Thoracic aorta (tissue), 2 donors: ENCODE measurements around the gene RASA3. TPM values are rescaled to one million over a fixed set of nuclear protein-coding genes. Genes with fewer than 3 reads are reported as not detected.
A peak's percentile ranks its signal among the peaks of the same experiment; 100 is the strongest.

Experiments used
- ATAC-seq: fragments of 150-250 bp; one replicate; pipeline ENCODE4 v1.8.0; 2017; ENCODE audit warnings: low read depth; ENCODE audit not compliant: insufficient number of reproducible peaks, low FRiP score
- DNase-seq: peaks from one replicate; pipeline ENCODE4 v3.0.0-alpha.2; 2020; ENCODE audit warnings: low spot score
- H3K27ac ChIP-seq, 2 donors: fragments of 200-600 bp; sonication (generic); 1 replicate in 1 of 2; 2 replicates in 1 of 2; pipeline ENCODE4 v1.5.1; 2016; ENCODE audit warnings: mild to moderate bottlenecking in 2 of 2, moderate library complexity in 2 of 2
- H3K27me3 ChIP-seq: fragments of 200-600 bp; sonication (generic); replicated peaks from 2 replicates; pipeline ENCODE4 v1.6.0; 2016; ENCODE audit warnings: mild to moderate bottlenecking; ENCODE audit not compliant: insufficient read depth
- H3K36me3 ChIP-seq: fragments of 200-600 bp; sonication (generic); one replicate; pipeline ENCODE4 v1.5.1; 2016
- H3K4me1 ChIP-seq, 2 donors: fragments of 200-600 bp; sonication (generic); 1 replicate in 1 of 2; 2 replicates in 1 of 2; pipeline versions ENCODE4 v1.5.1 to v1.6.0; 2016; ENCODE audit warnings: low read depth in 2 of 2, mild to moderate bottlenecking in 1 of 2; ENCODE audit not compliant: control insufficient read depth in 1 of 2
- H3K4me3 ChIP-seq: fragments of 200-600 bp; sonication (generic); 2 replicates; pipeline ENCODE4 v1.5.1; 2016; ENCODE audit warnings: mild to moderate bottlenecking
- H3K9me3 ChIP-seq: fragments of 200-600 bp; sonication (generic); 2 replicates; pipeline ENCODE4 v1.5.1; 2016
- CTCF ChIP-seq: fragments of 200-600 bp; sonication (generic); IDR thresholded peaks from one replicate; pipeline ENCODE4 v1.5.1; 2019; ENCODE audit warnings: antibody characterized with exemption
- total RNA-seq, 2 donors: library from RNA; depleted of rRNA; stranded (reverse); fragments of >200 nt; gene quantifications; one replicate each; pipeline versions ENCODE4 v1.1.0 to v1.2.3, GENCODE V29; 2016

The RASA3 gene
- total RNA-seq, 2 donors from 2014 or later: 38.9 to 48.6 TPM

- Histone ChIP-seq H3K4me3 (no peak overlapping the region), H3K27me3 (no peaks in the 10 kb centered on the region), H3K27ac (peak overlapping the region; percentile 90 to 92), H3K9me3 (no peaks in the 10 kb centered on the region), H3K4me1 (peaks cover 6 to 29% of the 10 kb centered on the region in 2 donors), H3K36me3 (no peaks in the 10 kb centered on the region)
- no peak for TF ChIP-seq CTCF
- ATAC-seq (no peak), DNase-seq (no peak)
Measured at GRCh38 chr13:113934576-113934975, 197.8 kb downstream of the RASA3 start.

- H3K4me3 ChIP-seq: no peak overlapping the region
- ATAC-seq: no peak
- H3K9me3 ChIP-seq: no peaks in the 10 kb centered on the region
- H3K4me1 ChIP-seq: peaks cover 11 to 36% of the 10 kb centered on the region in 2 donors
- no peaks in the 10 kb centered on the region for H3K27me3 ChIP-seq
- no peak overlapping the region for H3K27ac ChIP-seq
- no peaks in the 10 kb centered on the region for H3K36me3 ChIP-seq
- DNase-seq: no peak
- TF ChIP-seq CTCF: no peak
Measured at GRCh38 chr13:113933901-113934300, 198.5 kb downstream of the RASA3 start.

- DNase-seq (no peak), ATAC-seq (no peak)
- Histone ChIP-seq H3K27me3 (no peaks in the 10 kb centered on the region), H3K4me1 (peaks cover 12 to 56% of the 10 kb centered on the region in 2 donors), H3K36me3 (no peaks in the 10 kb centered on the region), H3K4me3 (no peak overlapping the region), H3K9me3 (no peaks in the 10 kb centered on the region), H3K27ac (no peak overlapping the region)
- no peak for TF ChIP-seq CTCF
Measured at GRCh38 chr13:113931841-113932459, 200.5 kb downstream of the RASA3 start.

- no peak overlapping the region for H3K4me3 ChIP-seq
- TF ChIP-seq CTCF: no peak
- no peaks in the 10 kb centered on the region for H3K27me3 ChIP-seq
- H3K36me3 ChIP-seq: no peaks in the 10 kb centered on the region
- H3K27ac ChIP-seq: no peak overlapping the region
- ATAC-seq (no peak), DNase-seq (peak; percentile 0)
- H3K4me1 ChIP-seq: peaks cover 12 to 52% of the 10 kb centered on the region in 2 donors
- no peaks in the 10 kb centered on the region for H3K9me3 ChIP-seq
Measured at GRCh38 chr13:113930671-113931637, 201.5 kb downstream of the RASA3 start.
